ENCODE results near the gene FAM217B.

Gene FAM217B

GRCh38 chr20:59976156-59976782 lies 36.1 kb downstream of the FAM217B start:
- no peak for DNase-seq (ENCODE audit: low read depth in 2 of 2)

- DNase-seq (ENCODE audit: low read depth in 2 of 2) = no peak
Measured at GRCh38 chr20:59977086-59977485, 36.9 kb downstream of the FAM217B start.

DNA sequence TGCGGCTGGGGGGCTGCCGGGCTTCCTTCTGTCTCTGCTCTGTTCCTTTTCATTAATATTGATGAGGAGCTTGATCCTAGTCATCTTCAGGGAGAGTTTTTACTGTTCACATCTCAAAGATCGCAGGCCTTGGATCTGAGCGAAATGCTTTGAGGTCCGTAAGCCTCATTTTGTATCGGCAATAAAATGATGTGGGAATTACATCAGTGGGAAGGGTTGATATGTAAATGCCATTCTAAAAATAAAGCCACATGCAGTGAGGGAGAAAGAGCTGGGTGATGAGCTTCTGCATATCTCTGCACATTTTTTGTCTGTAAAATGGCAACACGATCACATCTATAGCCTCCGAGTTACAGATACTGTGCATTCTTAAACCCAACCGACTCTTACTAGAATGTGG lies 42.9 kb downstream of the FAM217B start:
- DNase-seq (ENCODE audit: low read depth in 2 of 2) = no peak

DNA sequence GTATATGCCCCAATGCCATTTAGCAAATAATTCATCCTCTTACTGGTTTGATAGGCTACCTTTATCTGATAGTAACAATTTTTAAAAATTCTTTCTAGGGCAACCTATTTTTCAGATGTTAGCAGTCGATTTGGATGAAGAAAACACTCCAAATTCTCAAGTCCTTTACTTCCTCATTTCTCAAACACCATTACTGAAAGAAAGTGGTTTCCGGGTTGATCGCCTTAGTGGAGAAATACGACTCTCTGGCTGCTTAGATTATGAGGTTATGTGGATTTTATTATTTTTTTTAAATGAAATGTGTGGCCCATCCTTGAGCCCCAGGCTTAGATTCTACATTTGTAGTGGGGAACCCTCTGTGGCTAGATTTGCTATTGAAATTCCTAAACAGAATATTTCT lies 44.4 kb downstream of the FAM217B start:
- no peak for DNase-seq (ENCODE audit: low read depth in 2 of 2)

DNA sequence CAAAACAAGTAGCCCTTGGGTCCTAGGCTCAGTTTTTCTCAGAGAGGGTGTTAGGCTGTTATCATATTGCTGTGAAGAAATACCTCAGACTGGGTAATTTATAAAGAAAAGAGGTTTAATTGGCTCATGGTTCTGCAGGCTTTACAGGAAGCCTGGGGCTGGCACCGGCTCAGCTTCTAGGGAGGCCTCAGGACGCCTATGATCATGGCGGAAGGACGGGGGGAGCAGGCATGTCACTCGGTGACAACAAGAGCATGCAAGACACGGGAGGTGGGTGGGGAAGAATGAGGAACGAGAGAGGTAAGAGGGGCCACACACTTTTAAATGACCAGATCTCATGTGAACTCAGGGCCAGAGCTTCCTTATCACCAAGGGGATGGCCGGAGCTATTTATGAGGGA lies 45.0 kb downstream of the FAM217B start:
- no peak for DNase-seq (ENCODE audit: low read depth in 2 of 2)

DNA sequence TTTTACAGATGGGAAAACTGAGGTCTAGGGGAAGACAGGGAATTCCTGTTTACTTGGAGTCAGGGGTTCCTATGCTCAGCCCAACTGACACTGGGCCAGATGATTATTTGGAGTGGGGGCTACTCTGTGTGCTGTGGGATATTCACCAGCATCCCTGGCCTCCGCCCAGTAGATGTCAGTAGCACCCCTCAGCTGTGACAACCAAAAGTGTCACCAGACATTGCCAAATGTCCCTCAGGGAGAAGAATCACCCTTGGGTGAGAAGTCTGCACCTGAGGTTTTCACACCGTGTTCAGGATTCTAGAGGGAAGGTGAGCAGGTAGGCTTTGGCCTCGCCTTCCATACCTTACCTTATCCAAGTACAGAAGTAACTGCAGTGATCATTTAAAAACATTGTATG lies 45.7 kb downstream of the FAM217B start:
- DNase-seq (ENCODE audit: low read depth in 2 of 2) = no peak

GRCh38 chr20:59987135-59987534 lies 46.9 kb downstream of the FAM217B start:
- DNase-seq (ENCODE audit: low read depth in 2 of 2) = no peak

DNA sequence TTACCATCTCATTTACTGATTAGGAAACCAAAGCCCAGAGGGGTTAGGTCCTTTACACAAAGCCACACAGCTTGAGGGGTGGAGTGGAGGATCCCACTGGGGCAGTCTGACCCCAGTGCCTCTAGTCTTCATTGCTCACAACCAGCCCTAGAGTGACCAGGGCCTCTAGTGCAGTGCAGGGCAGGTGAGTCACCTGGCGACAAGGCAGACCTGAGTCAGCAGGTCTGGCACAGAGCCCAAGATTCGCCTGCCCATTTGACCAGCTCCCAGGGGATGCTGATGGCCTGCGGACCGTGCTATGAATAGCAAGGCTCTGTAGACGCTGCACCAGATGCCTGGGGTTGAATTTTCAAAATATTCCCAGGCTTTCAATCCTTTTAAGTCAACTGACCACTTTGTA lies 48.0 kb downstream of the FAM217B start:
- no peak for DNase-seq (ENCODE audit: low read depth in 2 of 2)

DNA sequence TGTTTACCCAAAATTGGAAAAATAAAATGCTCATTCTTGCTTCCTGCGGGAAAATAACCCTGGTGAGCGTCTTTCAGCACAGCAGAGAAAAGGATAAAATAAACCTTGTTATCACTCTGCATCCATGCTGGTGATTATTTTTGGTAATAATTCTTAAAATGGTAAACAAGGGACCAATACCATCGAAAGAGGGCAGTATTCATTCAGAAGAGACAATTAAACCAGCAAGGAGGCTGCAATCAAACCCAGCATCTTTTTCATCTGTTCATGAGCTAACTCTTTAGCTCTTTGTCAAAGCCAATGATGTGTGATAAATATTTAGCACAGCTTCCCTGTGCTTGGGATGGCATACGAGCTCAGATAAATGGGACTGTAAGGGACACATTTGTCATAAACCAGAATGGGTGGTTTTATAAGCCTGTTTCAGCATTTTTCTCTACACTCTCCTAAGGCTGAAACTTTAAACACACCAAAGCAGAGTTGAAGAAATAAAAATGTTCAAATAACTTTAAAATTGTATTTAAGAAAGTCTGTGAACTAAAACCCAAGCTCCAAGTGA lies 52.4 kb downstream of the FAM217B start:
- no peak for DNase-seq (ENCODE audit: low read depth in 2 of 2)

DNA sequence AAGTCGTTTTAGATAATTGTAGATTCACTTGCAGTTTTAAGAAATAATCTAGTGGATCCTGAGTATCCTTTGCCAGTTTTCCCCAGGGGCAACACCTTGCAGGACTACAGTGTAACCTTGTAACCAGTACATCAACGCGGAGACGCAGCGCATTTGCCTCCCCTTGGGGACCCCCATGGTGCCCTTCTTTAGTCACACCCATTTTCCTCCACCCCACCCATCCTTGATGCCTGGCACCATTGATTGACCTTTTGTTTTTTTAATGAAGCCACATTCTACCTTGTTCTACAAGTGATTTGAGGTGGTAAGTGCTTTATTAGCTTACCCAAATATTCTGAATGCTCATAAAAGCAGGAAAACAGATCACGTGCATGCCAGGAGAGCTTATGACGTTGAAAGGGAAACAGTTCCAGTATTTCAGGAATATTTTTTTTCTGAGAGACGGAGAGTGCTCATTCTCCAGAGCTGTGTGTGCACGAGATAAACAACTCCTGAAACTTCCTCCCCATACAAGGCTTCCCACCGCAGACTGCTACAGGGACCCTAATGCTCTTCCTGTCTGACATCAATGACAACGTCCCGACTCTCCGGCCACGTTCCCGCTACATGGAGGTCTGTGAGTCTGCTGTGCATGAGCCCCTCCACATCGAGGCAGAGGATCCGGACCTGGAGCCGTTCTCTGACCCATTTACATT lies 53.7 kb downstream of the FAM217B start:
- no peak for DNase-seq (ENCODE audit: low read depth in 2 of 2)

- DNase-seq (ENCODE audit: low read depth in 2 of 2) = no peak
Measured at GRCh38 chr20:59994697-59995122, 54.5 kb downstream of the FAM217B start.

- DNase-seq (ENCODE audit: low read depth in 2 of 2) = no peak
Measured at GRCh38 chr20:59996108-59996507, 55.9 kb downstream of the FAM217B start.

- no peak for DNase-seq (ENCODE audit: low read depth in 2 of 2)
Measured at GRCh38 chr20:59997896-59998295, 57.7 kb downstream of the FAM217B start.

Measured in fibroblast of skin of left biceps (primary cell).